GM12801 (cell line): Measurements from ENCODE around the gene IFT74.

Experiments
- TF ChIP-seq, protein P1 (sequence below): IDR thresholded peaks from one replicate; pipeline ENCODE4 v1.5.1; 2011; ENCODE audit warnings: control low read depth; ENCODE audit not compliant: insufficient read length; ENCODE audit errors: extremely low read depth

The IFT74 gene

DNA sequence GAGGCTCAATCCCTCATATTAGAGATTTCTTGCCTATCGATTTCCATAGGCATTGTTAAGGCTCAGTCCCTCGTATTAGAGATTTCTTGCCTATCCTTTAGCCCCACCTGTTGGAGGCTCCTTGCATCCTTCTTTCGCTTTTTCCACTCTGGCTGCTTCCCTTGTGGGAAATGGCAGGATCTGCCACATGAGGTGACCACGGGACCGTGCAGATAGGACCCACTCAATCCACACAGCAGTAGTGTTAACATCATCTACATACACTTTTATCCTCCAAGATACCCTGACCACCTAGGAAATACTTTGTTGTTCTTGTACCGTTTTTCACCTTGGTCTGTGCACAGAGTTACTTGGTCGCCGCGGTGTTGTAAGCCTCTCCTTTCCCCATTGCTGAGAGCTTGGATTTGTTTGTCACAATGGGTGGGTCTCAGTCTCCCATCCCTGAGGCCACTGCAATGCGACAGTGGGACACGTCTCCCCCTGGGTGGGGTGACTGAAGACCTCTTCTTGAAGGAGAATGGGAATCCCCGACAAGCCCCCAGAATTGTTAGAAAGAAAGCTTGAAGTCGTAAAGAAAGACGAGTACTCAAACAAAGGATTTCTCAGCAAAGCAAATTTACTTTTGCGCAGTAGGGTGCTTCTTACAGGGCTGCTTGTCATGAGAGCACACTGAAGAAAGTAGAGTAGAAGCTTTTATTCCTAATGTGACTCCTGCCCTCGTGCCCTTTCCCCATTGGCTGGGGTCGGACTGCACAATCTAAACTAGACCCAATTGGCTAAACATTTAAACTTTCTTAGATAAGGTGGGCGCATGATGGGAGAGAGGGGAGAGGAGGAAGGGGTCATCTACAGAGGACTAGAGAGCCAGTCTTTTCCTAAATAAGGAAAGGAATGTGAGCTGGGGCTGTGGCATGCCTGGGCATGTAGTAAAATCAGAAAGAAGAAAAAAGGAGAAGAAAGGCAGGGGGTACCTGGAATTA lies 19.8 kb downstream of the IFT74 start:
- TF ChIP-seq, protein P1, sequence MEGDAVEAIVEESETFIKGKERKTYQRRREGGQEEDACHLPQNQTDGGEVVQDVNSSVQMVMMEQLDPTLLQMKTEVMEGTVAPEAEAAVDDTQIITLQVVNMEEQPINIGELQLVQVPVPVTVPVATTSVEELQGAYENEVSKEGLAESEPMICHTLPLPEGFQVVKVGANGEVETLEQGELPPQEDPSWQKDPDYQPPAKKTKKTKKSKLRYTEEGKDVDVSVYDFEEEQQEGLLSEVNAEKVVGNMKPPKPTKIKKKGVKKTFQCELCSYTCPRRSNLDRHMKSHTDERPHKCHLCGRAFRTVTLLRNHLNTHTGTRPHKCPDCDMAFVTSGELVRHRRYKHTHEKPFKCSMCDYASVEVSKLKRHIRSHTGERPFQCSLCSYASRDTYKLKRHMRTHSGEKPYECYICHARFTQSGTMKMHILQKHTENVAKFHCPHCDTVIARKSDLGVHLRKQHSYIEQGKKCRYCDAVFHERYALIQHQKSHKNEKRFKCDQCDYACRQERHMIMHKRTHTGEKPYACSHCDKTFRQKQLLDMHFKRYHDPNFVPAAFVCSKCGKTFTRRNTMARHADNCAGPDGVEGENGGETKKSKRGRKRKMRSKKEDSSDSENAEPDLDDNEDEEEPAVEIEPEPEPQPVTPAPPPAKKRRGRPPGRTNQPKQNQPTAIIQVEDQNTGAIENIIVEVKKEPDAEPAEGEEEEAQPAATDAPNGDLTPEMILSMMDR: no peak

DNA sequence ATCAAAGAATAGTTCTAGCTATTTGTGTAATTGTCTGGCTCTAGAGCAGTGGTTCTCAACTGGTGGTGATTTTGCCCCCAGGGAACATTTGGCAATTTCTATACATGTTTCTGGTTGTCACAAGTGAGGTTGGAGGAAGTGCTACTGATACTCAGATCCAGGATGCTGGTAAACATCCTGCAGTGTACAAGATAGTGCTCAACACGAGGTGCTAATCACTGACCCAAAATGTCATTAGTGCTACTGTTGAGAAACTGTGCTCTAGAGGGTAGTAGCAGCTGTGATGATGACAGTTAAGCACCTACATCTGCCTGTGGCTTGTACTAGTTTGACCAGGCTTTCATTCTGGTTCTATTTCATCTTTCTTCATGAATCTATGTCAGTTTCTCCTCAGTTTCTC lies 27.1 kb downstream of the IFT74 start:
- TF ChIP-seq, protein P1: no peak

DNA sequence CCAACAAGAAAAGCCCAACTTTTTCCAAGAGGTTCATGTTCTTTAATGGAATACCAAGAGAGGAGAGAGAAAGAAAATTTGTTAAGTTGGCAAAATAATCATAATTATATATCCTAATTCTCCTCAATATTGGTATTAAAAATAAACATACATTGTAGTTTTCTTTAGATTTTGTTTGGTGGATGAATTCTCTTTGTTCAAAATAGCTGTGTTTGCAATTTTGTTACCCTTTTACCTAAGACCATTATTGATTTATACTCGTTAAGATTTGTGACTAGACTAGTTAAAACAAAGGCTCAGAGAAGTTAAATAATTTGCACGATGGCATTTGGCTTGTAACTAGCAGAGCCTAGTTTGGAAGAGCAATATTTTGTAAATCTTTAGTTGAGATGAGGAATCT lies 39.6 kb downstream of the IFT74 start:
- TF ChIP-seq, protein P1: no peak

DNA sequence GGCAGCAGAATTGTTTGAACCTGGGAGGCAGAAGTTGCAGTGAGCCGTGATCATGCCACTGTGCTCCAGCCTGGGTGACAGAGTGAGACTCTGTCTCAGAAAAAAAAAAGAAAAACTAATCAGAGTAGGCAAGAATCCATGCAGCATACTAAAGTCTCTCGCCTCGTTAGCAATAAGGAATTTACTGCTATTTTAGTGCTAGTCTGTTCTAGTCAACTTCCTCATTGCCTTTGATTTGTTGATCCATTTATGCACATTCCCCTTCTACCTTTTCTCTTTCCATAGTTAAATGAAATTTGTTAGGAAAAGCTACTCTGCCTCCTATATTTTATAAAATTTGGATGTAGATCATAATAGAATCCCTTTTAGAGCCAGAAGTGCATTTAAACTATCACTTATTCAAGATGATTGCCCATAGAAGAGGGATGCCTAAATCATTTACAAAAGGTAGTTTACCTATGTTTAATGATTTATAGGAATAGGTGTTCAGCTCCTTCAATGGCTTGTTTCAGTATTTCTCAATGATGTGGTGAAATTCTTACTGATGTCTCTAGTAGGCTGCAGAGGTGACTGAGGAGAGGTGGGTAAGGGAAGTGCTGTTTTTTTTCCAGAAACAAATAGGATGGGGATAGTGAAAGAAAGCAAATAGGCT lies 47.3 kb downstream of the IFT74 start:
- TF ChIP-seq, protein P1: no peak

DNA sequence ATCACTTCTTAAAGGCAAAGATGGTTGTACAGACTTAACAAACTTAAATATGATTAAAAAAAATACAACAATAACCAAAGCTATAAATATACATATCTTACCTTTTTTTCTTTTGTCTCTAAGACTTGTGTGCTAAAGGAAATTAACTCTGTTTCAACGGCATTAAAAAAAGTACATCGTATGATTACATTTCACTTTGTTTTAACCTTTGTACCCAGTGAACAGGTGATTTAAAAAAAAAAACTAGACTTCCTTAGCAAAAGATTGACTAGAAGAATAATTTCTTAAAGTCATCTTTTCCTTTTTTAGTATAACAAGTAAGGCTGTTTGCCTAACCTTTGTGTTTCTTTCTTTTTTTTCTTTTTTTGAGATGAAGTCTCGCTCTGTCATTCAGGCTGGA lies 49.3 kb downstream of the IFT74 start, which contains the start of gene LRRC19:
TSS of gene LRRC19 (minus strand) at position 182 of the 400 bp plus-strand sequence. CDS start 5,978 bp downstream, outside the sequence.
- TF ChIP-seq, protein P1: no peak

DNA sequence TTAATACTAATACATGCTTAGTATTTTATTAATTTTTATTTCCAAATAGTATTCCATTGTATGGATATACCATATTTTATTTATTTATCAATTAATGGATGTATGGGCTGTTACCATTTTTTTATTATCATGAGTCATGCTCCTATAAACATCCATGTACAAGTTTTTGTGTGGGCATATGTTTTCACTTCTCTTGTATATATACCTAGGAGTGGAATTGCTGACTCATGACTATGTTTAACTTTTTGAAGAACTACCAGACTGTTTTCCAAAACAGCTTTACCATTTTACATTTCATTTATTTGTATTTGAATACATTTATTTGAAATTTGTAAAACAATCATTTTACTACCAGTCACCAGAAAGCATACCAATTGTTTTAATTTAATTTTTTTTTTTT lies 63.4 kb downstream of the IFT74 start:
- TF ChIP-seq, protein P1: no peak

DNA sequence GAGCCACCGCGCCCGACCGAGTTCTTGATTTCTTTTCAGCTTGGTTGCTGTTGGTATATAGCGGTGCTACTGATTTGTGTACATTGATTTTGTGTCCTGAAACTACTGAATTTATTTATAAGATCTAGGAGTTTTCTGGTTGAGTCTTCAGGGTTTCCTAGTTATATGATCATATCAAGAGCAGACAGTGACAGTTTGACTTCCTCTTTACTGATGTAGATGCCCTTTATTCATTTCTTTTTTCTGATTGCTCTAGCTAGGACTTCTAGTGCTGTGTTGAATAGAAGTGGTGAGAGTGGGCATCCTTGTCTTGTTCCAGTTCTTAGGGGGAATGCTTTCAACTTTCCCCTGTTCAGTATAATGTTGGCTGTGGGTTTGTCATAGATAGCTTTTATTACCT lies 66.7 kb downstream of the IFT74 start:
- TF ChIP-seq, protein P1: no peak
